Left ventricle myocardium inferior (tissue), 1 donor: ENCODE measurements around the gene CRTC1. TPM values are rescaled to one million over a fixed set of nuclear protein-coding genes. Genes with fewer than 3 reads are reported as not detected.

Experiments used
- DNase-seq: peaks from one replicate; pipeline ENCODE4 v3.0.0-alpha.2; 2020
- H3K27ac ChIP-seq: fragments of 200-600 bp; replicated peaks from 2 replicates; pipeline ENCODE4 v1.8.0; 2021
- H3K27me3 ChIP-seq: fragments of 200-600 bp; 2 replicates; pipeline ENCODE4 v1.8.0; 2021; ENCODE audit warnings: low read depth
- H3K36me3 ChIP-seq: fragments of 200-600 bp; 2 replicates; pipeline ENCODE4 v1.8.0; 2021
- H3K4me1 ChIP-seq: fragments of 200-600 bp; 2 replicates; pipeline ENCODE4 v1.8.0; 2021
- H3K4me3 ChIP-seq: fragments of 200-600 bp; 2 replicates; pipeline ENCODE4 v1.8.0; 2021; ENCODE audit warnings: mild to moderate bottlenecking, moderate library complexity
- H3K9me3 ChIP-seq: fragments of 200-600 bp; replicated peaks from 2 replicates; pipeline ENCODE4 v1.8.0; 2021
- CTCF ChIP-seq: fragments of 200-600 bp; IDR thresholded peaks from 2 replicates; pipeline ENCODE4 v1.8.0; 2021; ENCODE audit warnings: antibody characterized with exemption, mild to moderate bottlenecking, borderline replicate concordance
- intact Hi-C: fragments of 100-400 bp; cut with micrococcal nuclease; formaldehyde crosslinking; loops from one replicate; pipeline ENCODE4 v1.11.0; 2022
- total RNA-seq: library from RNA; stranded (reverse); fragmentation: NEBNext Ultra II Directional; extraction: Animal tissue kit (Norgen Biotek cat#: 25700); gene quantifications from one replicate; pipeline ENCODE4 v1.2.1, GENCODE V29; 2021
- donor health status: DM: no; HTN: yes; CAD: no; lungs with severe emphysema.

Gene CRTC1
- total RNA-seq, 1 donor from 2014 or later, result 9.7 TPM

DNA sequence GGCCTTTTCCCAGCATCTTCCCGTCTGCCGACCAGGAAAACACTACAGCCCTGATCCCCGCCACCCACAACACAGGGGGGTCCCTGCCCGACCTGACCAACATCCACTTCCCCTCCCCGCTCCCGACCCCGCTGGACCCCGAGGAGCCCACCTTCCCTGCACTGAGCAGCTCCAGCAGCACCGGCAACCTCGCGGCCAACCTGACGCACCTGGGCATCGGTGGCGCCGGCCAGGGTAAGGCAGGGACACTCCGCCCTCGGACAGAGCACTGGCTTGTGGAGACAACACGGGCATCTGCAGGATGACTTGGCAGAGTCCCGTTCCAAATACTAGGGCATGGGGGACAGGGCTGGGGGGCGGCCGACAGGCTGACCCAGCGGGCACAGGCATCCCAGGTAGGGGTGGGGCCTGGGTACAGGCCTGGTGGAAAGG lies 76.5 kb downstream of the CRTC1 start:
- intact Hi-C loops, result no loop called here
- no peaks in the 10 kb centered on the region for H3K9me3 ChIP-seq
- TF ChIP-seq CTCF, result no peak
- H3K4me1 ChIP-seq, result peaks cover 17% of the 10 kb centered on the region
- H3K27ac ChIP-seq, result no peak overlapping the region
- H3K4me3 ChIP-seq, result no peak overlapping the region
- DNase-seq, result no peak
- H3K27me3 ChIP-seq, result no peaks in the 10 kb centered on the region
- peaks cover 9% of the 10 kb centered on the region for H3K36me3 ChIP-seq

- no peaks in the 10 kb centered on the region for H3K9me3 ChIP-seq
- no peaks in the 10 kb centered on the region for H3K27me3 ChIP-seq
- no peak for DNase-seq
- peaks cover 17% of the 10 kb centered on the region for H3K4me1 ChIP-seq
- intact Hi-C loops, result no loop called here
- peaks cover 9% of the 10 kb centered on the region for H3K36me3 ChIP-seq
- H3K4me3 ChIP-seq, result no peak overlapping the region
- TF ChIP-seq CTCF, result no peak
- no peak overlapping the region for H3K27ac ChIP-seq
Measured at GRCh38 chr19:18760440-18761383, 77.2 kb downstream of the CRTC1 start.

DNA sequence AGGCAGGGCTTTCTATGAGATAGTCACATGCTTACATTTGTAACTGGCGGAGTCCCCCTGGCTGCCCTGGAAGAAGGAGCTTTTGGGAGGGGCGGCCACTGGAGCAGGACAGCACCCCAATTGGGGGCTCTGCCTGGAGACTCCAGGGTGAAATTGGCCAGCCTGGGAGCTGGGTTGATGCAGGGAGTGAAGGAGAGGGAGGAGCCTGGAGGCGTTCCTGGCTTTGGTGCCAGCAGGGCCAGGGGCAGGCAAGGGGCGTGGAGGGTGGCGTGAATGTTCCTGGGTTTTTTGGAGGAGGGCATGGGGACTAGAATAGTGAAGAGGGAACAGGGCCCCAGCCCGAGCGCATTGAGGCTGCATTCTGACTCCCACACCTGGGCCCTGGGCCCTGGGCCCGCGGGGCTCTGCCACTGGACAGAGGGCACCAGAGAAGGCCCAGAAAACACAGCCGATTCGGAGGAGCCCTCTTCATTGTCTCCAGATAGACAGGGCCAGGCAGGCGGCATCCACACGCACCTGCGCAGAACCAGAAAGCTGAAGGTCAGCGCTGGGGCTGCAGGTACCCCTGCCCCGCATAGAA lies 78.1 kb downstream of the CRTC1 start:
- H3K27me3 ChIP-seq, result no peaks in the 10 kb centered on the region
- H3K27ac ChIP-seq, result peak overlapping the region; percentile 57
- intact Hi-C loops, result no loop called here
- no peak for TF ChIP-seq CTCF
- no peak overlapping the region for H3K4me3 ChIP-seq
- DNase-seq, result no peak
- no peaks in the 10 kb centered on the region for H3K9me3 ChIP-seq
- peaks cover 4% of the 10 kb centered on the region for H3K36me3 ChIP-seq
- peaks cover 17% of the 10 kb centered on the region for H3K4me1 ChIP-seq

DNA sequence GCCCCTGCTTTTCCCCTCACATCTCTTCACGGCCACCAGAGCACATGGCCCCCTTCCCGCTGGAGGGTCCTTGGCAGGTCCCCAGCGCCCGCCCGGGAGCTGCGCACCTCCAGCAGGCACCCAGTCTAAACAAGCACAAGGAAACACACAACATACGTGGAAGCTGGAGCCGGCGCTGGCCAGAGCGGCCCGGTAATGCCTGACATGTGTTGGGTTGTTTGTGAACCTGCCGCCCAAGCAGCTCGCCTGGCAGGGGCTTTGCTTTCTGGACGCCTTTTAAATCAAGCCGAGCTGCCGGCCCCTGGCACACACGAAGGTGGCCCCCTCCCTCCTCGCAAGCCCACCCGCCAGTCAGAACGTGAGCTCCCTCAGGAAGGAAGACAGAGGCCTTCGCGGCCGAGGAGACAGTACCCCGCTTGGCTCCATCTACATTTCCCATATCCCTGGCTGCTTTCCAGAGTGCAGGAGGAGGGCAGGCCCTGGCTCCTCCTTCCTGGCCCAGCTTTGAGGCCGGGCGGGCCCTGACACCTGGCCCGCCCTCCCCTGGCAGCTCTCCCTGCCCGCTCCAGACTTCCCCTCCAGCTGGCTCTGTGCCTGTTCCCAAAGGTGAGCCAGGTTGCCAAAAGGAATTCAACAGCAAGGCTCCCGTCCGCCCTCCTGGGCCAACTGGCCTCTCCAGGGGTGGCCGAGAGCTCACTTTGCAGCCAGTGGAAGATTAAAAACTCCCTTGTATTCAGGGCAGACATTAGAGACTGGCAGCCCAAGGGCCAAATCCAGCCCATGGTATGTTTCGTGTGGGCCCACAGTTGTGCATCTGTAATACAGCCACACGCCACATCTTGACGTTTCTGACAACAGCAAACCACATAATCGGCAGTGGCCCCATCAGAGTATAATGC lies 78.9 kb downstream of the CRTC1 start:
- peak overlapping the region; percentile 32 for H3K4me3 ChIP-seq
- H3K4me1 ChIP-seq, result peaks cover 17% of the 10 kb centered on the region
- no peak for TF ChIP-seq CTCF
- no peaks in the 10 kb centered on the region for H3K36me3 ChIP-seq
- intact Hi-C loops, result no loop called here
- no peaks in the 10 kb centered on the region for H3K9me3 ChIP-seq
- peak overlapping the region; percentile 57 for H3K27ac ChIP-seq
- H3K27me3 ChIP-seq, result no peaks in the 10 kb centered on the region
- peak; percentile 64 for DNase-seq
